Measurements from ENCODE around the gene ZSWIM6. TPM values are rescaled to one million over a fixed set of nuclear protein-coding genes. Genes with fewer than 3 reads are reported as not detected.

Gene ZSWIM6
- total RNA-seq, 4 donors from 2014 or later = 1.9 to 4.0 (median 3.0) TPM

GRCh38 chr5:61319388-61320146 is 12.5 kb upstream of the ZSWIM6 start:
- H3K4me3 ChIP-seq = no peak overlapping the region
- peaks cover 0 to 4% of the 10 kb centered on the region in 2 donors for H3K4me1 ChIP-seq
- in situ Hi-C loops (cut with MboI; ENCODE audit: low sequenced_read_pairs in 4 of 4) = loop anchor here in 2 of 4 donors (10.0 to 25.0 kb wide), 3 partner anchors 93 to 155 kb away; partner anchors contain the start of gene SMIM15 (in 1 of the 2)

GRCh38 chr5:61320860-61321259 is 11.2 kb upstream of the ZSWIM6 start:
- no peaks in the 10 kb centered on the region for H3K36me3 ChIP-seq
- DNase-seq (no peak), ATAC-seq (no peak)
- H3K27me3 ChIP-seq = no peaks in the 10 kb centered on the region
- no peaks in the 10 kb centered on the region for H3K9me3 ChIP-seq
- H3K4me1 ChIP-seq = peaks cover 0 to 4% of the 10 kb centered on the region in 2 donors
- in situ Hi-C loops (cut with MboI; ENCODE audit: low sequenced_read_pairs in 4 of 4) (loop anchor here in 2 of 4 donors (10.0 to 25.0 kb wide), 3 partner anchors 91 to 156 kb away; partner anchors contain the start of gene SMIM15 (in 1 of the 2)), intact Hi-C loops (cut with DNase I; ENCODE audit: low total_unique reads) (no loop called here)
- no peak for TF ChIP-seq CTCF (IDR thresholded peaks at IDR 0.05 in 4 of 5, conservative IDR thresholded peaks at IDR 0.05 in 1 of 5)
- TF ChIP-seq POLR2A (IDR thresholded peaks at IDR 0.05) = no peak
- no peak overlapping the region for H3K4me3 ChIP-seq
- no peak overlapping the region for H3K27ac ChIP-seq

More at GRCh38 chr5:61319388-61320146, 12.5 kb upstream of the ZSWIM6 start:
- intact Hi-C loops (cut with DNase I; ENCODE audit: low total_unique reads) = no loop called here
- ATAC-seq = no peak
- TF ChIP-seq POLR2A (IDR thresholded peaks at IDR 0.05) = no peak
- no peak for TF ChIP-seq CTCF (IDR thresholded peaks at IDR 0.05 in 4 of 5, conservative IDR thresholded peaks at IDR 0.05 in 1 of 5)
- Histone ChIP-seq H3K9me3 (no peaks in the 10 kb centered on the region), H3K27ac (no peak overlapping the region), H3K27me3 (no peaks in the 10 kb centered on the region), H3K36me3 (no peaks in the 10 kb centered on the region)
- no peak for DNase-seq

GRCh38 chr5:61321669-61322068 is 10.4 kb upstream of the ZSWIM6 start:
- TF ChIP-seq CTCF (IDR thresholded peaks at IDR 0.05 in 4 of 5, conservative IDR thresholded peaks at IDR 0.05 in 1 of 5) (no peak), POLR2A (IDR thresholded peaks at IDR 0.05) (no peak)
- H3K4me3 ChIP-seq = no peak overlapping the region
- peaks cover 0 to 4% of the 10 kb centered on the region in 2 donors for H3K4me1 ChIP-seq
- DNase-seq (no peak), ATAC-seq (no peak)
- in situ Hi-C loops (cut with MboI; ENCODE audit: low sequenced_read_pairs in 4 of 4) = loop anchor here in 2 of 4 donors (10.0 to 25.0 kb wide), 3 partner anchors 91 to 157 kb away; partner anchors contain the start of gene SMIM15 (in 1 of the 2)
- no peaks in the 10 kb centered on the region for H3K27me3 ChIP-seq
- H3K36me3 ChIP-seq = no peaks in the 10 kb centered on the region
- H3K9me3 ChIP-seq = no peaks in the 10 kb centered on the region
- H3K27ac ChIP-seq = no peak overlapping the region
- intact Hi-C loops (cut with DNase I; ENCODE audit: low total_unique reads) = no loop called here

GRCh38 chr5:61322738-61323725 is 9.0 kb upstream of the ZSWIM6 start:
- H3K4me3 ChIP-seq = no peak overlapping the region
- peaks cover 0 to 4% of the 10 kb centered on the region in 2 donors for H3K4me1 ChIP-seq
- no peaks in the 10 kb centered on the region for H3K9me3 ChIP-seq
- no peaks in the 10 kb centered on the region for H3K27me3 ChIP-seq
- H3K27ac ChIP-seq = no peak overlapping the region
- TF ChIP-seq POLR2A (IDR thresholded peaks at IDR 0.05) (no peak), CTCF (IDR thresholded peaks at IDR 0.05 in 4 of 5, conservative IDR thresholded peaks at IDR 0.05 in 1 of 5) (no peak)
- intact Hi-C loops (cut with DNase I; ENCODE audit: low total_unique reads) (no loop called here), in situ Hi-C loops (cut with MboI; ENCODE audit: low sequenced_read_pairs in 4 of 4) (loop anchor here in 2 of 4 donors (10.0 to 25.0 kb wide), 3 partner anchors 89 to 158 kb away; partner anchors contain the start of gene SMIM15 (in 1 of the 2))
- no peaks in the 10 kb centered on the region for H3K36me3 ChIP-seq
- DNase-seq (peak in 1 of 2 donors; percentile 7), ATAC-seq (no peak)
